ENCODE measurements around the gene EEFSEC.

Gene EEFSEC

DNA sequence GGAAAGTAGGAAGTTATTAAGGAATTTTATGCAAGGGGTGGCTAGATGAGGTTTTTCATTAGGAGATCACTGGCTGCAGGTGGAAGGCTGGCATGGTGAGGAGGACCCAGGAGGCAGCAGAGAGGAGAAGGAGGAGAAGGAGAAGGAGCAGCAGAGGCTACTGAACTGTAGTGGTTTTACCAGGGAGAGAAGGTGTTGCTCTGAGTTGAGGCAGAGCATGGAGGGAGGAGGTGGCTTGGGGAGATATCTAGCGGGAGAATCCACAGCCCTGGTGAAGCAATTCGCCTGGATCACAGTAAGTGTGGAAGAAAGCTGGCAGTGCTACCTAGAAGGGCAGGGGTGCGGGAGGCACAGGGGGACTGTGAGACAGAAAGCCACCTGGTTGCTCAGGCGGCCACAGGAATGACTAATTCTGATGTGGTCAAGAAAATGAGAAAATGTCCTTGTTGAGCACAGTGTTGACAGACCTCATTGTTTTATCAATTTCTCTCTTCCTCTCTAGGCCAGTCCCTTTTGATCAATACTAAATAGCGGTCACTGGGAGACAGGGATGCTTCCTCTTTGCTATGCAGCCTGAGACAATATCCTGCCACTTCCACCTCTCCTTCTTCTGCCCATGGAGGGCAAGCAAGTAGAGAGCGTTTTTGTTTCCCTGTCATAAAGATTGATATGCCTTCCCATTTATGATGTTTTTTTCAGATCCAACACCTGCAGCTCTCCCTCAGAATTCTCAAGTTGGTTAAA lies 94.6 kb downstream of the EEFSEC start:
- DNase-seq, result no peak

DNA sequence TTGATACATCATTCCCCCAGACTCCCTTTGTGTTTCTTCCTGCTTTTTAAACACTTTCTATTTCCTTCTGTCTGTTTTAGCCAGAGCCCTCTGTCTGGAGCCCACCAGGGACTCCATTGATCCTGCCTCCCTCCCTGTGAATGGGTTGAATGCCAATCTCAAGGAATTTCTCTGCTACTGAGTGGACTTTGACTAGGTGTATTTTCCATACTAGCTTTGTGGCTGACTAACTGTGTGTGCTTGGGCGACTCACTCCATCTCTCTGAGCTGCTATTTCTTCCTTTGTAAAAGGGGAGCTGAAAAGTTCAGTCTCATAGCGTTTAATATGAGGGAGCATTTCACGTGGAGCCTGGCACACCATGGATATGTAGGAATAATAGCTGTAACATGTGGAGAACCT lies 98.8 kb downstream of the EEFSEC start:
- no peak for DNase-seq

DNA sequence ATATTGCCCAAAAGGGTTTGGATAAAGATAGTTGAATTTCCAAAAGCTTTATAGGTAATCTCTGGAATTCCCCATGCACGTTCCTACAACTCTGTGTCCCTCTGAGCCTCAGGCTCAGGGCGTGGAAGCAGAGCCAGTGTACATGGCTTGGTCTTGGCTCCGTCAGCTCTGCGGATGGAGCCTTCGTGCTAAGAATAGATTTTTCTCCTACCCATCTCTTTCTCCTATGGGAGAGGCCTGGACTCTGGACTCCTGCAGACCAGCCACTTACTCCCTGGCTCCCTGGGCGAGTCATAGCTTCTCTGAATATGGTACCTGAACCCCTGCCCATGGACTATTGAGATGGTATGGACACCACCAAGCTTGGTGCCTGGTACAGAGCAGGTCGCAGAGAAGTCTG lies 99.9 kb downstream of the EEFSEC start:
- DNase-seq, result no peak

DNA sequence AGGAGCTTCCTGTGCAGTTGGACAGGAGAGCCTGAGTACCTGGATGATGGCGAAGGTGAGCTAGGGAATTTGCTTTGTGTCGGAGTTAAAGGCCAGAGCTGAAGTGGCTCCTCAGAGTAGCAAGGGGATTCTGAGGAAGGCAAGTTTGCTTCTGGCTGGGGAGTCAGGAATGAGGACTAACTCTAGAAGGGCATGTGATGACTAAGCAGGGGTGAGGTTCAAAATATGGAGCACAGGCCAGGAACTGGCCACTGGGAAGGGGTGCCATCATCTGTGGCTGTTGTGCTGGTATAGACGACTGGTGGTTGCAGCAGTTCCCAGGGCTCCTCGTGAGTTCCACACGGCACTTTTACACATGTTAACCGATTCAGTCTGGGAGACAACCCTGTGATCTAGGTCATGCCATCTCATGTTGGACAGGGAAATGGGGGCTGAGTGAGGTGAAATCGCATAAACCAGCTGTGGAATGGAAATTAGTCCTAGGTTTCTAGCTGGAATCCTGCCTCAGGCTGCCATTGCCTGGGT lies 100.8 kb downstream of the EEFSEC start:
- no peak for DNase-seq

DNA sequence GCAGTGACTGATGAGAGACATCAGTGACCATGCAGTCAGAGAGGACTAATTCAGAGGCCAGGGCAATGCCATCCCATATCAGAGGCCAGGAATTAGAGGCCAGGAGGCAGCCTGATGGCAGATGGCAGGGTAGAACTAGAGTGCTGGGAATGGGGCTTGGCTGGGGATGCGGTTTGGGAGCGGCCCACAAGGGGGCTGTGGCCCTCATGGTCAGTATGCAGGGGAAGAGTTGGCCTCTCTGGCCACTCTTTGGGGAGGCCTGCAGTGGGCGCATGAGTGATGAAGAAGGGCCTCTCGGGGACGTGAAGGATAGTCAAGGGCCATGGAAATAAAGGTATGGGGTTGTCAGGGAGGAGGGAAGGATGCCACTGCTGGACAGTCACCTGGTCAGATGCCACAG lies 101.7 kb downstream of the EEFSEC start:
- no peak for DNase-seq

DNA sequence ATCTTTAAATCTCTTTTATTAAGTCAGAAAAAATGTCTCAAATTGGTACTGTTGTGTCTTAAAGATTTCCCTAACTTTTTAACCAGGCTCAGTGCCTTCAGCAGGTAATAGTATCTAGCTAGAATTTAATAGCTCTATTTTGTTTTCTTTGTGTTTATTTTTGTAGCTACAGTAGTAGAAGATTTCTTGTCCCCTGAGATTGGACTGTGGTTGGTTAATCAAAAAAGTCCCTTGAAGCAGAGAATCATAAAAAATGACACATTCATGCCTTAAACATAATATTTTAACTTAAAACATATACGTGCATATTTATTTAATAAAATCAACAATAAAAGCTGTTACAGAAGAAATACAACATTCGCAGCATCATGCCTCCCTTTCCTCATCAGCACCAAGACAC lies 102.8 kb downstream of the EEFSEC start:
- no peak for DNase-seq

DNA sequence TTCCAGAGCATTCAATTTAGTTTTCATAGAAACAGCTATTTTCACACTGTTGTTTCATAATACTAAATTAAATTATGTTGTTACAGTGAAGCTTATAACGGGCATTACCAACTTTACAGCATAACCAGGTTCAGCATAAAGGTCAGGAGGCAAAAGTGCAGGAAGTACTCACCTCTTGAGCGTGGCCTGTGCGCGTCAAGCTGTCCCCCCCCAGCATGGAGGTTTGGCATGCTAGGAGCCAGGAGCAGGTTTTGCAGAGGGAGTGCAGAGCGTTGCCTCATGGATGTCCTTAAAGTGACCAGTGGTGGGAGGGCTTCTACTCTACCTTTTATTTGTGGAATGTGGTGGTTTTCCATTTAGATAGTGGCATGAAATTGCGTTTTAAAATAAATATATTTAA lies 104.4 kb downstream of the EEFSEC start:
- no peak for DNase-seq

DNA sequence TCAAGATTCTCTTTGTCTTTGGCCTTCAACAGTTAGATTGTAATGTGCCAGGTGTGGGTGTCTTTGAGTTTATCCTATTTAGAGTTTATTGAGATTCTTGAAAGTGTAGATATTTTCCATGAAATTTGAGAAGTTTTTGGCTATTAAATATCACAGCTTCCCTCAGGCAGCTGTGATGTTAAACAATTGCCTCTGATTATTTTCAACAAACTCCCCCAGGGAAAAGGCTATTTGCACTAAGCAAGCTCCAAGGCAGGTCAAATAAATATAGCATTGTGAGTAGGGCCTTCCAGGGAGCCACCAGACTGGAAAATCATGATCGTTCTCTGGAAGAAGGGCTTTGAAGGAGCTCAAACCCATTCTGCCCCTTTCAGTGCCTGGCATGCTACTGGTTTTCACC lies 107.0 kb downstream of the EEFSEC start:
- no peak for DNase-seq

DNA sequence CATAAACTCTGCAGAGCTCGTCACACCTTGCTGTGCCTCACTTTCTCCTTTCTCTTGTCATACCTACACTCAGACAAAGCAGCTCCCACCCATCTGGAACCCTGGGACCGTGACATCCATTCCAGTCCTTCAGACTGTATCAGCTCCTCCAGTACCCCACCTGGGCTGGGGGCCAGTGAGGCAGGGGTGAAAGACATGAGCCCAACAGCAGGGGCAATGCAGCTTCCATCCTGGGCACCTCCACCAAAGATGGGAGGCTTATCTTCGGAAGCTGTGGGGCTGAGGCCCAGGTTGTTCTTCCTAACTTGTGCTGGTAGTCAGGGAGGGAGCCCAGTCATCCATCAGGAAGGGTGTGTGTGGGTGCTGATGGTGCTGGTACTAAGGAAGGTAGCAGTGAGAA lies 109.2 kb downstream of the EEFSEC start:
- no peak for DNase-seq

DNA sequence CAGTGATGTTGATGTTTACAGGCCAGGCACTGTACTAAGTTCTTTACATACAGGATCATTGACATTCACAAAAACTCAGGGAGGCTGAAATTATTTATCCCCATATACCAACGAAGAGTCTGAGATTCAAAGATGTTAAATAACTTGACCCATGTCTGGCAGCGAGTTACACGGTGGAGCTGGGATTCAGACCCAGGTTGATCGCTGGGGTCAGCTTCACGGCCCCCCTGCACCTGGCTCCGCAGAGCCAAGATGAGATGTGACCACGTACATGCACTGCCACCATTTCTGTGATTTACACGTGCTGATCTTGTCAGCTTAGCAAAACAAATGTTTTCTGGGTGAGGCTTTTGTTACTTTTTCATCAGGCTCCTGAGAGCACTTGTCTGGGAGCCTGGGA lies 109.8 kb downstream of the EEFSEC start:
- DNase-seq, result no peak

DNA sequence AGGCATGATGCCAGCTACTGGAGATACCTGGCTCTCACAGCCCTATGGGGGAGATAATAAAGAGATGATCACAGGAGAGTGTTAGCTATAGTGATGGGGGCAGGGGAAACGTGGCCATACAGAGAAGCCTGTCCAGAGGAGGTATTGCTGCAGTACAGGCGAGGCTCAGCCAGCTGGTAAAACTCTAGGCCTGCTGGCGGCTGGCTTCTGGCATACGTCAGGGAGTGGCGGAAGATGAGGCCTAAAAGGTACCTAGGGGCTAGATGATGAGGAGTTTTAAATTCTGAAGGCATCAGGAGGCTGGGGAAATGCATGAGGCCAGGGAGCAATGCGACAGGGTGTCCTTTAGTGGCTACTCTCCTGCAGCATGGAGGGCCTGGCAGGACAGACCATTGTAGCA lies 110.7 kb downstream of the EEFSEC start:
- DNase-seq, result no peak

DNA sequence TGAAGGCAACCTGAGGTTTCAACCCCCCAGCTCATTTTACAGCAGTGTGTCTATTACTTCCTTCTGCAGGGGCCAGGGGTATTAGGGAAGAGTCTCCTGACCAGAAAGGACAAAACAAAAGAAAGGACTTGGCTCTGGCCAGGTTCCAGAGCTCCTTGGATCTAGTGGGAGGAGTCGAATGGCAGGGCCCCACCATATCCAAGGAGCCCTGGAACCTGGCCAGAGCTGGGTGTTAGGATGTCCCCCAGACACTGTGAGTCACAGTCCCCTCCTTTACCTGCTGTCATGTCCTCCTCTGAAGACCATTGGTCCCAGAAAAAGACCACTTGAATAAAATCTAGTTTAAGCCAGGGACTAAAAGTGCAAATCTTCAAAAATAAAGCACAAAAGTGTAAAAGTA lies 113.2 kb downstream of the EEFSEC start:
- DNase-seq, result no peak

DNA sequence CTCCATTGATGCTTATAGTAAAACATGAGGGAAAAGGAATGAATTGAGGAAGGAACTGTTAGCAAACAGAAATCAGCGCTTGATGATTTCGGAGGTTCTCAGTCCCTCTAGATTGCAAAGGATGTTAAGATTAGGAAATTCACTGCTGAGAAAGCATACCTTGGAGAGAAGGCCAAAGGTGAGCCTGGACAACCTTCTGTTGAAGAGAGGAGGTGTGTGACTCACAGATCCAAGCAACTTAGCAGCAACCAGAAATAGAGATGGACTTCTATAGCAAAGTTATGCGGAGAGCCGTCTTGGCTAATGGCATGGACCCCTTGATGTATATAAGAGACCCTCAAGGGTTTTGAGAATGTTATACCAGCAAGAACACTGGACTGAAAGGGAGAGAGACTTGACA lies 114.3 kb downstream of the EEFSEC start:
- no peak for DNase-seq

DNA sequence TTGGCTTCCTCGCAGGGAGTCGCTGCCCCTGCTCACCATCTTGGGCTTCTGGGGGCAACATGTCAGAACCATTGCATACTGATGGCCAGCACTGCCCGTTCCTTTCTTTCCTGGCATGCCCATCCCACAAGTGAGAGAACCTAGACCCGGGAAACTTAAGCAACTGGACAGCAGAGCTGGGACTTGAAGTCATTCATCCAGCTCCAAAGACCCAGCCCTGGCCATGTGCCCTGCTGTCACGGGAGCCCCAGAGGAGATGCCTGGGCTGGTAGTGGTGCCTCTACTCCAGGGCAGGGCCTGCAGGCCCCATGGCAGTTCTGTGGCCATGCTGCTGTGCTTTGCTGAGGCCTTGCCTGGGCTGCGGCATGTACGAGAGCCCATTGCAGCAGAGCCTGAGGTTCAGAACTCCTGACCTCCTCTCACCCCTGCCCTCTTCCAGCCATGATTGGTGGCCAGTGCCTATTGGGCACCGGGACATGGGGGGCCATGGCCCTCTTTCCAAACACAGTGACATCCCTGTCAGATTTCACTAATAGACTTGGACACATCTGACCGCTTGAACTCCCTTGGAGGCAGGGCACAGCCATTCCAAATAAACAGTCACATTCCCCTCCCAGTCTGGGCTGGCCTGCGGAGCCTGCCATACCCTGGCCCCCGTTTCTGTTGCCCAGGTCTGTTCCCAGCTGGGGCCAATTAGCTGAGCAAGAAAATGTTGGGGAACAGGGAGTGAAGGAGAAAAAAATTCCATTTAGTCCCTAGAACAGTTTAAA lies 115.9 kb downstream of the EEFSEC start:
- no peak for DNase-seq

DNA sequence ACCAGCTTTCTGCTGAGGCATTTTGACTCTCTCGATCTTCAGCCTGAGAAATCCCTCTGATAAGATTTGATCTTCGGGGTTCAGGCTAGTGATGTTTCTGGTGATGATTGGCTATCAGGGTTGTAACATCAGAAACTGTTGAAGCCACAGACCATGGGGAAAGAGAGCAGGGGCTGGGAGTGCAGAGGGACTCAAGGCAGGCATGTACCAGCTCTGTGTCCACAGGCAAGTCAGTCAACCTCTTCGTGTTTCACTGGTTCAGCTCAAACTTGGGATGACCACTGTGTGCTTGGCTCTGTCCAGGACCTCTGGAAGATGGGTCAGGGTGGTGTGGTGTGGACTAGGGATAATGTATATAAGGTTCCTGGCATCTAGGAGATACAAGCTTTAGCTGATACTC lies 116.5 kb downstream of the EEFSEC start:
- DNase-seq, result no peak

DNA sequence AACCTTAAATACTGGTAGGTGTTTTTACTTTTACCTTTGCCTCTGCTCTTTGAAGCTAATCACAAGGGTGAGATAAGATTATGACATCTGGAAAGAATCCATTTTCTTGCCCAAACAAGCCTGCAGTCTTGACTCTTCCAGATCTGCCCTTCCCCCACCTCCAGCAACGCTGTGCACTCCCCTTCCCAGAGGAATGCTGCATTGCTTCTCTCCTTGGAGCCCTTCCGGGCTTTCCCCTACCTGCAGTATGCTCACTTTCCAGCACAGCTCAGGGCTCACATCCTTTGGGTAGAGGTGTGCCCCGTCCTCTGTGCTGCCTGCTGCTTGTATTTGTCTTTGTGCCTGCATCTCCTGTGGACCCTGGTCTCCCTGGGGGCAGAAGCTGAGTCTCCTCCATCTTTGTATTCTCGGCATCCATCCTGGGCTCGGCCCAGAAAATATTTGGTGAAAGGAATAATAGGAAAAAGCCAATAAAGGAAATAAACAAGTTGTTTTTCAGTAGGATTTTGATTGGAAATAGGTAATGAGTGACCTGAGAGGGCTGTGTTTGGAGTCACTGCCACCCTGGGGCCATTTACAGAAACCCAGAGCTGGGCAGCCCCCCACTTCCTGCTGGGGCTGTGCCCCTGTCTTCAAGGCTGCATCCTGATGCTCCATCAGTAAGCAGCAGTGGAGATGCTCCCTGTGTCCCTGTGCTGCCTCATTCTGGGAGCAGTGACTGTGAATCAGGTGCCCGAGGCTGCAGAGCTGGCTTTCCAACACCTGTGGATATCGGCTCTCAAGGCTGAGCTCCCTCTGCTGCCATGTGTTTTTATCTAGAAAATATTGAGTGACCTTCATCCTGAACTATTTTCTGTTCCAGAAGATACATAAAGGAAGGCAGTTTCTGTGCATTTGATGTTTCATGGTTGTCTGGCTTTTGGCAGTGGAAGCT lies 117.5 kb downstream of the EEFSEC start:
- no peak for DNase-seq

DNA sequence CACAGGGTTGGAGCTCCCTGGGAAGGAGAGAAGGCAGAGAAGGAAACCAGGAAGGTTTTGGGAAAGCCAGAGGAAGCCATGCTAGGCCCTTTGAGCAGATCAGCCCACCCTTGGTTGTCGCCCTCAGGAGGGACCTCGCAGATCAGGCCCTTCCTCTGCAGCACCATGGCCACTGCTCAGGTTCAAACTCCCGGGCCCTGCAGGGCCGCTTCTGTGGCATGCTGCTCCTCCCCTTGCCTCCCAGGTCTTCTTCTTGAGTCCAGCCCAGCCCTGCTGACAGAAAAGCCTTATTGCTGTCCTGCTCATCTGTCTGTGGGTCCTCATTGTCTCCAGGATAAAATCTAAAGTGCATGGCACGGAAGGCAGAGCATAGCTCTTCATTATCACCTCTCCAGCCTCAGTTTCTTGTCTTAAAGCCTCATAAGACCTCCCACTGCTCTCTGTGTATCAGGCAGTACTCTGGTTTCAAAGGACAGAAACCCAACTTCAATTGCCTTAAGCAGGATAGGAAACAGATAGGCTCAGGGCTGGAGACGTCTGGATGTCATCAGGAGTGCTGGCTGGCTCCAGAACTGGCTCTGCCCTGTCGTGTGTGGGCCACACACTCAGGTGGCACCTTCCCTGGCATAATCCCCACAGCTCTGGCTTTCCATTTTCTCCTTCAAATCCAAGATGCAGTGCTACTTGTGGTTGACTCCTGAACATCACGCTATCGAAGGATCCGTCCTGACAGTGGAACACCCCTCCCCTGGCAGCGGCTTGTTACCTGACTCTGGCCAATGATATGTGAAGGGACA lies 118.5 kb downstream of the EEFSEC start:
- DNase-seq, result no peak

DNA sequence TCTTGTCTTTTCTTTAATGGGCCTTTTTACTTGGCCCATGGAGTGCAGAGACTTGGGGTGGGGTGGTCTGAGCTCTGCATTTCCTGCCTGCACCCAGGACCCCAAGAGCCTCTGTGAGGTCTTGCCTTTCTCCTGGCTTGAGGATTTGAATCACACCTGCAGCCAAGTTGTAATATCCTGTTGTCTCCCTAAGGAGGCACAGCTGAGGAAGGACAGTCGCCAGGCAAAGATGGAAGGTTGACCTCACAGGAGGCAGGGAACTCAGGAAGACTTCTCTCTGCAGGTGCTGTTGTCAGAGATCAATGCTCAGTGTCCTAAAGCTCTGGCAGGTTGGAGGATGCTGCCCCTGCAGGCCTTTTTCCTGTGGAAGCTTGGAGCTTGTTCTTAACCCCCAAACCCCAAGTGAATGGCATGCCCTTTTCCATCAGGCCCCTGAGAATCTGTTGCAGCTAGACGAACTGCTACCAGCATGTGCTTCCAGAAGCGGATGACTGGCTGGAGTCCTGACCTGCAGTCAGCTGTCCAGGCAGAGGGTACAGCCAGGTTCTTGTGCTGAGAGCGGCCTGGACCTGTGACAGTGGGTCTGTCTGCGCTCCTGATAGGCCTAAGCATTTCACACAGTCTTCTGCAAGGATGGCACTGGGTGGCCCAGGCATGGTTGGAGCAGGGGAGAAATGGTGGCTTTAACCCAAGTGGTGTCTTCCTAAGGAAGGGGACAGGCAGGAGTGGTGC lies 120.0 kb downstream of the EEFSEC start:
- DNase-seq, result no peak

DNA sequence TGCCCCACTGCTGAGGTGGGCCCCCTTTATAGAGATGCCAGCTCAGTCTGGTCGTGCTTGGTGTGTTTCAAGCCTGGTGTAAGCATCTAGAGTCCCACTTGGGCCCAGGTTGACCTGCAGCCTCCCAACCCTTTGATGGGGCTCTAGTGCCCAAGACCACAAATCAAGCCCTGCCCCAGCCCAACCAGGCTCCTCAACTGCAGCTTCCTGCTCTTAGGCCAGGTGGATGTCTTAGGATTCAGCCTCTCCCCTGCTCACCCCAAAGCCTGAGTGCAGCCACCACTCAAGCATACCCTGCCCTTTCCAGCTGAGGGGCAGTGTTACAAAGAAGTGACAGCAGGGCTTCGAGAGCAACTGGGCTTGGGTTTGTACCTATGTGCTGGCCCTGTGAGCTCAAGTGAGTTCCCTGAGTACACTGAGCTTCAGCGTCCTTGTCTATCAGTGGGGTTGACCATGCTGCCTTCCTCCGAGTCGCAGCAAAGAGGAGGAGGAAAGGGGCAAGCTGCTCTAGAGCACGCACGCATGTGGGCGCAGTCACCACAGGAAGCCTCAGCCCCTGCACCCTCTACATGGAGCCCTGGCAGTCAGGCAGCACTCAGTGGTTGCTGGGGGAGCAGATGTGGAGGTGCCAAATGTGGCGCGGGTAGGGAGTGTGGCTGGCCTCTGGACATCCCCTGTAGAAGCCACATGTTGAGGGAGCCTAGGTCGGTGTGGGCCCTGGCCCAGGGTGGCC lies 120.7 kb downstream of the EEFSEC start:
- no peak for DNase-seq

DNA sequence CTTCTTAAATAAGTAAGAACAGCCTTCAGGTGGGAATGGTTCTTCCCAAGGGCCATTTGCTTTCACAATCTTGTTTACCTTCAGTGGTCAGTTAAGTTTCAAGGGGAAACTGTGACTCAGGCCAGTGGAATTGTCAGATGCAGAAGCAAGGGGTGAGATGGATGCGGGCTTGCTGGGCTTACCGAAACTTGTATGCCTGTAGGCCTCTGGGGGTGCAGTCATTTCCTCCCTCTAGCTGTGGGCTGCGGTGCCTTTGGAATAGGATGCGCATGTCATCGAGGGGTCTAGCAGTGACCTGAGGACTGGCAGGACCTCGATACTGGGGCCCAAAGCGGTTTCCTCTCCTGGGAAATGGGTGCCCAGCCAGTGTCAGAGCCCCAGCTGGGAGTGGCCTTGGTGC lies 121.6 kb downstream of the EEFSEC start:
- DNase-seq, result no peak

Measured in stimulated activated CD4-positive, alpha-beta T cell treated with anti-CD3 and anti-CD28 coated beads, Interleukin-1b, Interleukin-23, amount 100 ng/mL, for 48 hours (primary cell).